Kidney tubule cell (primary cell): ENCODE measurements around the gene PHLDB3.

Experiments used
- DNase-seq: peaks from one replicate; pipeline ENCODE4 v3.0.0-alpha.2; 2018; ENCODE audit warnings: low spot score

The PHLDB3 gene

DNA sequence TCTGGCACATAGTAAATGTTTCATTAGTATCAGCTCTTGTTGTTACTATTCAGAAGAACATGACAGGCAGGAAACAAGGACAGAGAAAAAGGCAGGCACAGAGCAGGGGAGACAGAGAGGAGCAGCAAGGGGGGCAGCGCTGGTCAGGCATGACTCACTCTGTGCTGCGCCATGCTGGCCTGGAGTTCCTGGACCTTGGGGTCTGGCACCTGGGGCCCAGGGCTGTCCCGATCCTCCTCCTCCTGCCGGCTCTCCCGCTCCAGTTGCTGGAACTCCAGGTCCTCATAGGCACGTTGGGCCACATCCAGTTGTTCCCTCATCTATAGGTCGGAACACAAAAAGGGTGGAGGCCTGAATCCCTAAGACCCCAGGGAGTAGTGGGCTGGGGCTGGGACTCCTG is 7.6 kb downstream of the PHLDB3 start:
- DNase-seq: no peak

DNA sequence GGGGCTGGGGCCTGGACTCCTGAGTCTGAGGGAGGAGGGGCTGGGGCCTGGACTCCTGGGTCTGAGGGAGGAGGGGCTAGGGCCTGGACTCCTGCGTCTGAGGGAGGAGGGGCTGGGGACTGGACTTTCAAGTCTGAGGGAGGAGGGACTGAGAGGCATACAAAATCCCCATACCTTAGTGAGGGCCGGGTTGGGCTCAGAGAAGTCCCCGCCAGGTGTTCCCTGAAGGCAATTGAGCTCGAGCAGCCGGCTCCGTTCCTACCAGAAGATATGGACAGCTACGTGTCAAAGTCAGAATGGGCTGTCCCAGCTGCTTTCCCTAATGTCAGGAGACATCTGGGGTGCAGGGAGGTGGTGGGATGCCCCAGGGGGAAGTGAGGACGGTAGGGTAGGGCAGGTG is 9.5 kb downstream of the PHLDB3 start:
- no peak for DNase-seq

DNA sequence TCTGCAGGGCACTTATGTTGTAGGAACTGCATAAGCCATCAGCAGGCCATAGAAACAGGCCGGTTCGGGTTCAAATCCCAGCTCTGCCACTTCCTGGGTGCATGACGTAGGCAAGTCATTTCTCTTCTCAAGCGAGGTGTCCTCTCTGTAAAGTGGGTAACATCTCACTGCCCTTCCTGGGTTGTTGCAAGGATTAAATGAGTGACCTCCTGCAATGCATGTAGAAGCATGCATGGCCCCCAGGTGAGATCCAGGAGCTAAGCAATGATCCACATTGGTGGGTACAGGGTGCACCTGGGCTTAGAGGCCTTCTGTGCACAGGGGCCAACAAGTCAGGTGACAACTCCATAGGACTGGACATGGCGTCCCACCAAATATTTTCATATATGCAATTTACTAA is 13.8 kb downstream of the PHLDB3 start:
- DNase-seq: no peak

DNA sequence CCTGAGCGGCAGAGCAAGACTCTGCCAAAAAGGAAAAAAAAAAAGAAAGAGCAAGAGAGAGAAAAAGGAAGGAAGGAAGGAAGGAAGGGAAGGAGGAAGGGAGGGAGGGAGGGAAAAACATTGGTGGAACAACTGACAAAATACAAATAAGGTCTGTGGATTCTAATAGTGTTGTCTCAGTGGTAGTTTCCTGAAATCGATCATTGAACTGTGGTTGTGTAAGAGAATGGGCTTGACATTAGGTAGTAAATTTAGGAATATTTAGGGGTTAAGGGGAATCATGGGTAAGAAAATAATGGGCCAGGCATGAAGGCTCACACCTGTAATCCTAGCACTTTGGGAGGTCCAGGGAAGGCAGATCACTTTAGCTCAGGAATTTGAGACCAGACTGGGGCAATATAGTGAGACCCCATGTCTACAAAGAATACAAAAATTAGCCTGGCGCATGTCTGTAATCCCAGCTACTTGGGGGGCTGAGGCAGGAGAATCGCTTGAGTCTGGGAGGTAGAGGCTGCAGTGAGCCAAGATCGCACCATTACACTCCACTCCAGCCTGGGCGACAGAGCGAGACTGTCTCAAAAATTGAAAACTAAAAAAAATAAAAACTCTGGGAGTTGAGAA is 14.5 kb downstream of the PHLDB3 start:
- no peak for DNase-seq

DNA sequence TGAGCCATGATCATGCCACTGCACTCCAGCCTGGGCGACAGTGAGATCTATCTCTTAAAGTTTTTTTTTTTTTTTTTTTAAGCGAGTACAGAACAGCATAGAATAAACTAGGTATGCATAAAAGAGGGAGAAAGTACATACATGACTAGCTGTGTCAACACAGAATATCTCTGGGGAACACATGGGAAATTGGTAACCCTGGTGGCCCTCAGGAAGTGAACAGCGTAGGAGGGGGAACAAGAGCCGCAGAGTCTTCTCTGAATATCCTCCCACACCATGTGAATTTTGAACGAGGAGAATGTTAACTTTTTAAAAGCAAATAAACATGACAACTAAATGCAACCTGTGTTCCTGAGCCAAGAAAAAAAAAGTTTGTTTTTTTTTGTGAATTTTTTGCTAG is 15.2 kb downstream of the PHLDB3 start:
- DNase-seq: no peak

DNA sequence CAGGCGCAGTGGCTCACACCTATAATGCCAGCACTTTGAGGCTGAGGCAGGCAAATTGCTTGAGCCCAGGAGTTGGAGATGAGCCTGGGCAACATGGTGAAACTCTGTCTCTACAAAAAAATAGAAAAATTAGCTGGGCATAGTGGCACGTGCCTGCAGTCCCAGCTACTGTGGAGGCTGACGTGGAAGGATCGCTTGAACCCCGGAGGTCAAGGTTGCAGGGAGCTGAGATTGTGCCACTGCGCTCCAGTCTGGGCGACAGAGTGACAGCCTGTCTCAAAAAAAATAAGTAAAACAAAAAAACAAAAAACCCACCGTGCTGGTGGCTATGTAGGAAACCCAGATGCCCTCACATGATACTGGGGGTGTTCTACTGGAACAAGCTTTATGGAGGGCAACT is 16.4 kb downstream of the PHLDB3 start:
- no peak for DNase-seq

DNA sequence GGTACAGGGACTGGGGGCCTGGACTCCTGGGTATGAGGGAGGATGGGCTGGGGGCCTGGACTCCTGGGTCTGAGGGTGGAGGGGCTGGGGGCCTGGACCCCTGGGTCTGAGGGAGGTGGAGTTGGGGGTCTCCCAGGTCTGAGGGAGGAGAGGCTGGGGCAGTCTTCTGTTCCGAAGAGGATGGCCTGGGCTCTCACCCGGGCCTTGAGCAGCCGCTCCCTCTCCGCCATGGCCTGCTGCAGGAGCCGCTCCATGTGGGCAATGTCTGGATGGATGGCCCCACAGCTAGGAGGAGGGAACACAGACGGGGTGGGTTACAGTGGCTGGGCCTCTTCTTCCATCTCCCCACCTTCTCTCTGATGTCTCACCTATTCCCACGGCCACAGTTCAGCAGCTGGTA is 18.1 kb downstream of the PHLDB3 start:
- DNase-seq: no peak

DNA sequence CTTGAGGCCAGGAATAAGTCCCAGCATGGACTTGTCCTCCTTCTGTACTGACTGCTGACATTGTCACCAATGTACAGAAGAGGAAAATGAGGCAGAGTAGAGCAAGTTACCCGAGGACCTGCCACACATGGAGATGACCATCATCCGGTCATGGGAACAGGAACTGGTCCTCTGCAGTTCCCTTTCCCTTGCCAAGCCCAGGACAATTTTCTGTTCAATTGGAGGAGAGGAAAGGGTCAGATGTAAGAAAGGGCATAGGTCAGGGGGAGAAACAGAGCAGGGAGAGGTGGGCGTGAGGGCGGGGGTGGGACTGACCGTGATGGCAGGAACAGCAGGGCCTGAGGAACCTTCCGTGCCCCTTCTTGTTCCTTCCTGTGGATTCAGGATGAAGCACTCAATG is 18.6 kb downstream of the PHLDB3 start:
- no peak for DNase-seq

DNA sequence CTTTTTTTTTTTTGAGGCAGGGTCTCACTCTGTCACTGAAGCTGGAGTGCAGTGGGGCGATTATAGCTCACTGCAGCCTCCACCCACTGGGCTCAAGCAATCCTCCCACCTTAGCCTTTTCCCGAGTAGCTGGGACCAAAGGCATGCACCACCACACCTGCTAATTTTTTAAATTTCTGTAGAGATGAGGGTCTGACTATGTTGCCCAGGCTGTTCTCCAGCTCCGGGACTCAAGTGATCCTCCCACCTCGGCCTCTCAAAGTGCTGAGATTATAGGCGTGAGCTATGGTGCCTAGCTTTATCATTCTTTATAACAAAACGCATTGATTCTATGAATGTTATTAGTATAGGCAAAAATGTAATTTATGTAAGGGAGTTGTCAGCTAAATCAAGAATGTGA is 21.3 kb downstream of the PHLDB3 start:
- DNase-seq: no peak

DNA sequence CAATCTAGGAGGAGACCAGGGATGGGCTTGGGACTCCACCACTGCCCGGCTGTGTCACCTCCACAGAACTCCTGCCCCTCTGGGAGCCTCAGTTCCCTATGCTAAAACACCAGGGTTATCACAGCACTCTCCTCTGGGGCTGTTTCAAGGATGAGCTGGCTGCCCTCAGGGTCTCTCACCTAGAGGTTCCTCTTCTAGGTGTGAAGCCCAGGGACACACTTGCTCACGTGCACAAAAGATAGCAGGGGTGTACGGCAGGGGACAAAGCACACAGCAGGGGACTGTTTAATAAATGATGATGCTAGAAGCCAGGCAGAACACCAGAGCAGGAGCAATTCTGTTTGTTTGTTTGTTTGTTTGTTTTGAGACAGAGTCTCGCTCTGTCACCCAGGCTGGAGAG is 22.4 kb downstream of the PHLDB3 start:
- DNase-seq: no peak

DNA sequence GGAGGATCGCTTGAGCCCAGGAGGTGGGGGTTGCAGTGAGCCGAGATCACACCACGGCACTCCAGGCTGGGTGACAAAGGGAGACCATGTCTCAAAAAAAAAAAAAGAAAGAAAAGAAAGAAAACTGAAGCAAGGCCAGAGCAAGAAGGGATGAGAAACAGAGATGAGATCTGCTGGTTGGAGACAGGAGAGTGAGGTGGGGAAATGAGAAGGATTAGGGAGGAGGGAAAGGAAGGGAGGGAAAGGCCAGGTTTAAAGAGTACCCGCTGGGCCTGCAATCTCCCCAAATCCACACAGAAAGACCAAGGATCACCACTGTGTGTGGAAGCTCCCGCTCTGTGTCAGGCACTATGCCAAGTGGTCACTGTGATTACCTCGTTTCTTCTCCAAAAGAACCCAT is 22.8 kb downstream of the PHLDB3 start:
- DNase-seq: no peak

DNA sequence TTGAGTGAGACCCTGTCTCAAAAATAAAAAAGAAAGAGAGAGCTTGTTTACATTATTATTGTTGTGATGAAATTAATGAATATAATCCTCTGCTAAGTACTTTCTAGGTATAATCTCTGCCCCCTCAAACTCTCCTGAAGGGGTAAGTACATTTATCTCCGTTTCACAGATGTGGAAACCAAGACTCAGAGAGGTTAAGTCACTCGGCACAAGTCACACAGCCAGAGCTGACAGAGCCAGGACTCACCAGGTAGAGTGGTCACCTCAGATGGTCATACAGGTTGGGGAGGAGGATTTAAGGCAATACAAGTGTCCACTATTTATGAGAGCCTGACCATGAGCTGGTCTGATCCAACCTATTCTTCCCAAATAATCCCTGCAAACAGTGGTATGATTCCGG is 24.0 kb downstream of the PHLDB3 start:
- no peak for DNase-seq

DNA sequence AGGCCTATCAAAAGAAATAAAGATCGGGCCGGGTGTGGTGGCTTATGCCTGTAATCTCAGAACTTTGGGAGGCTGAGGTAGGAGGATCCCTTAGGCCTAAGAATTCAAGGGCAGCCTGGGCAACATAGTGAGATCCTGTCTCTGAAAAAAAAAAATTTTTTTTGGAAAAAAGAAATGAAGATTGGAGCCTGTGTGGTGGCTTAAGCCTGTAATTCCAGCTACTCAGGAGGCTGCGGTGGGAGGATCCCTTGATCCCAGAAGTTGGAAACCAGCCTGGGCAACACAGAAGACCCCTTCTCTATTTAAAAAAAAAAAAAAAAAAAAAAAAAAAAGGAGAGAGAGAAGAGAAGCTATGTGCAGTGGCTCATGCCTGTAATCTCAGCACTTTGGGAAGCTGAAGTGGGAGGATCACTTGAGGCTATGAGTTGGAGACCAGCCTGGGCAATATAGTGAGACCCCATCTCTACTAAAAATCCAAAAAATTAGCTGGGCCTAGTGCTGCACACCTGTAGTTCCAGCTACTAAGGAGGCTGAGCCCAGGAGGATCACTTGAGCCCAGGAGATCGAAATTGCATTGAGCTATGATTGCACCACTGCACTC is 24.5 kb downstream of the PHLDB3 start:
- no peak for DNase-seq

DNA sequence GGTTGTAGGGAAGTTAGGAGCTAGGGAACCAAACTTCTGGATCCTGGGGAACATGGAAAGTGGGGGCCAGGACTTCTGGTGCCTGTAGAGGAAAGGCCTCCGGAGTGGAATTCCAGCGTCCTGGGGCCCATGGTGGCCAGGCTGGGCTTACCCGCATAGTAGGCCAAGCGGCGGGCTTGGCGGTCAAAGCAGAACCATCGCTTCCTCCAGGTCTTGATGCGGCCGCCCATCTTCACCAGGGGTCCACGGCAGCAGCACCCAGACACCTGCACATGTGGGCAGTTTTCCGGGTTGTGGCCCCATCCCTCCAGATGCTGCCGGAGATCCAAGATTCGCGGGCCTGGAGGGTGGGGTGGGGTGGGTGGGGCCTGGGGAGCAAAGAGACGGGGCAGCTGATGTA is 25.3 kb downstream of the PHLDB3 start:
- no peak for DNase-seq

DNA sequence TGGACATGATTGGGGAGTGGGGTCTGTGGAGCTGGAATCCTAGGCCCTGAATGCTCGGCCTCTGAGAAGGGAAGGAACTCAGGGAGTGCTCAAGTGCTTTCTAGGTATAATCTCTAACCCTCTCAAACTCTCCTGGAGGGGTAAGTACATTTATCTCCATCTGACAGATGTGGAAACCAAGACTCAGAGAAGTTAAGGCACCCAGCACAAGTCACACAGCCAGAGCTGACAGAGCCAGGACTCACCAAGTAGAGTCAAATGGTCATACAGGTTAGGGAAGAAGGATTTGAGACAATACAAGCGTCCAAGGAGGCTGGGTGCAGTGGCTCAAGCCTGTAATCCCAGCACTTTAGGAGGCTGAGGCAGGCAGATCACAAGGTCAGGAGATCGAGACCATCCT is 26.2 kb downstream of the PHLDB3 start:
- DNase-seq: no peak

DNA sequence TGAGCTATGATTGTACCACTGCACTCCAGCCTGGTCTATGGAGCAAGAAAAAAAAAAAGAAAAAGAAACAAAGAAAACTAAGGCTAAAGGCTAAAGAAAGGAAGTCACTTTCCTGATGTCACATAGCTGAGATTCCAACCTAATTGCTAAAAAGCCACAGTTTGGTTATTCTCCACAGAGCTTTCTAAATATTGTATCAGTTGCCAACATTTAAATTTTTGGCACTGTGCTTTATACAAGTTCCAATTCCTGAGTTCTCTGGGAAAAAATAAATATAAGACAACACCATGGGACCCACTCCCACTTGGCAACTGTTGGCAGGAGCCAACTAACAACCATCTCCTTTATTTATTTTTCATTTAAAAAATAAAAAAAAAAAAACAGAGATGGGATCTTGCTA is 27.9 kb downstream of the PHLDB3 start:
- peak; percentile 62 for DNase-seq

DNA sequence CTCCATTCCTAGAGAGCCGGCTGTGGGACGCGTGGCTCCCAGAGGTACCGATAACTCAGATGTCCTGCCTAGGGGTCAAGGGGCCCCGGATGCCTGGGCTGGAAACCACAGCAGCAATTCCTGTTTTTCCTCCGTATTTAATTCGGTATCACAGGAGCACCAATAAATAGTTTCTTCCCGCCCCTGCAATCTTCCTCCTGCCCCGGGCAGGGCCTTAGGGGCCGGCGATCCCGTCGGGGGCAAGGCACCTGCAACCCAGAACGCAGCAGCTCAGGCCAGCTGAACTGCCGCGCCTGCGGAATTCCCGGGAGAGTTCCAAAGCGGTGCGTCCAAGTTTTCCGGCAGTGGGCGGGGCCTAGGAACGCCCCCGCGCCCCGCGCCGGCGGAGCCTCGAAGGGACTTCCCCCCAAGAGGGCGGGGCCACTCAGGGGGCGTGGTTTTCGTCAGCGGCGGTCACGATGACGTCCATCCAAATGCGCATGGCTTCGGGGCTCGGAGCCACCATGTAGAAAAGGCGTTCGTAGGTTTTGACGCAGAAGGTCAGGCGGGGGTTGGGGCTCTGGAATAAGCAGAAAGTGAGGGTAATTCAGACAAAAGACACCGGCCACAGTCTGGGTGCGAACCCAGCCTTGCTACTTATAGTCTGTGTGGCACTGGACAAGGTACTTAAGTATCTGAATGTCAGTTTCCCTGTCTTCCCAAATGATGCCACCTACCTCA is 29.4 kb downstream of the PHLDB3 start:
- DNase-seq: peak; percentile 93

DNA sequence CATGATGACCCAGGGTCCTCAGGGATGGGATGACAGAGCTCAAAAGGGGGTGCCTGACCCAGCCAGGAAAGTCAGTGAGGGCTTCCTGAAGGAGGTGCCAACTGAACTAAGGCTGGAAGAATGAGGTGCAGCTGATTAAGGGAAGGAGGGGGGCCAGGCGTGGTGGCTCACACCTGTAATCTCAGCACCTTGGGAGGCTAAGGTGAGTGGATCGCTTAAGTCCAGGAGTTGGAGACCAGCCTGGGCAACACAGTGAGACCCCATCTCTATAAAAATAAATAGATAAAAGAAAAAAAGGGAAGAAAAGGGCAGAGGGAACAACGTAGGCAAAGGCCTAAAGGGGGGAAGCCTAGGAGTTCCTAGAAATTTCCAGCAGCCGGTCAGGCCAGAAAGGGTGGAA is 30.1 kb downstream of the PHLDB3 start:
- DNase-seq: no peak

DNA sequence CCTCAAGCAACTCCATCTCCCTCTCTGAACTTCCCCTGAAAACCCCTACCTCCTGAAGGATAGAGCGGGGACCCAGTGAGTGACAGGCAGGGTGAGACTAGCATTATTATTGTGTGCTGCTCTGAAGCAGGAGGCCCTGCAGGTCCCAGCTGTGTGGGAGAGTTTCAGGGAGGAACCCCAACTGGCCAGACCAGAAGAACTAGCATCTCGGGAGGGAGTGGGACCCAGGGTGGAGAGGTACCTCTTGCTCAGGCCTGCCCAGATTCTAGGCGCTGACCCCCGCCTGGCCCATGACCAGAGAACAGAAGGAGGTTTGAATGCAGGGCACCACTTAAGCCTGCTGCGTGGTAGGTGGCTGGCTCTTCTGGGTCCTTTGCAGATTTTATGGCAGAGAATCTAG is 33.5 kb downstream of the PHLDB3 start:
- no peak for DNase-seq

DNA sequence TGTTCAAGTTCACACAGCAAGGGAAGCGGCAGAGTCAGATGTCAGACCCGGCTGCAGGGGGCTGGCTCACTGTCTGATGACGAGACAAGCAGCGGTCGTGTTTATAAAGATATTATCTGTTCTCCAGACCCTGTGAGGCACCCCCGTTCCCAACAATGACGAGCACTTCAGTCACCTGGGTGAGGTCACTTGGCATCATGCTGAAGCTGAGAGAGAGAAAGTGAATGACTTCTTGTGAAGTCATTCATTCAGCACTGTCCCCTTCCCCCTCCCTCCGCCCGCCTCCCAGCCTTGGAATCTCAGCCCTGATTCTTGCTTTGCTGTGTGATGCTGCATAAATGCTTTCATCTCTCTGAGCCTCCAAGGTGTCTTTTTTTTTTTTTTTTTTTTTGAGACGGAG is 34.3 kb downstream of the PHLDB3 start:
- DNase-seq: no peak

DNA sequence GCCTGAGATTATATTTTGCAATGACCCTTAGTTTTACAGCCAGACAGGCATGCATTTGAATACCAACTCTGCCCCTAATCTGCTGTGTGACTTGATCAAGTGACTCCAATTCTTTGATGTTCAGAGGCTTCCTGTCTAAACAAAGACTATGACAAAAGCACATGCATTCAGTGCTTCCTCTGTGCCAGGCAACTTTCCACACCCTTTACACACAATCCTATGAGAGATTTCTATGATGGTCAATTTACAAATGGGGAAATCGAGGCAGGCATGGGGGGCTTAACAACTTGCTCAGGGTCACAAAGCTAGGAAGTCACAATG is 35.4 kb downstream of the PHLDB3 start:
- DNase-seq: no peak

DNA sequence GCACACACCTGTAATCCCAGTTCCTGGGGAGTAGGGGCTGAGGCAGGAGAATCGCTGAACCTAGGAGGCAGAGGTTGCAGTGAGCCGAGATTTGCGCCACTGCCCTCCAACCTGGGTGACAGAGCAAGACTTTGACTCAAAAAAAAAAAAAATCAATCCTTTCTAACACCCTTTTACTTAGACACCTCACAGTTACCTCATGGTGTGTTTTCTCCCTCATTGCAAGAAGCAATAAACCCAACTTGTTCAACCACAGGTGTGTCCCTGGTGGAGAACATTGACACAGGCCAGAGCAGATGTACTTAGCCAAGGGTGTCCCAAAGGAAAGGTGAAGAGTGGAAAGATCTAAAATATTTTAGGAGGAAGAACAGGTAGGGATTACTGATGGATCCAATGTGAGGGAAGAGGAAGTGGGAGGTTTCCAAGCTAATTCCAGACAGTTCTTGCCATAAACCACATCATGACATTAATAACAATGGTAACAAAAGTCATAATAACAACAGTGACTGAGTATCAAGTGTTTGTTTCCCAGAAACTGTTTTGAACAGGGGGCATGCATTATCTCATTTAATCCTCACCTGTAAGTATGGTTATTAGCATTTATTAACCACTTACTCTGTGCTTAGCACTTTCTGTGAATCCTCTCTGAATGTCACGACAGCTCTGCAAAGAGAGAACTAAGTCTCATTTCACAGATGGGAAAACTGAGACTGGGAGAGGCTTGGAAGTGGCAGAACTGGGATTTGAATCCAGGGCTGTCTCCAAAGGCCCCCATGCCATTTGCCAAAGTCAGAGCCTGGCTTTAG is 36.0 kb downstream of the PHLDB3 start:
- no peak for DNase-seq

DNA sequence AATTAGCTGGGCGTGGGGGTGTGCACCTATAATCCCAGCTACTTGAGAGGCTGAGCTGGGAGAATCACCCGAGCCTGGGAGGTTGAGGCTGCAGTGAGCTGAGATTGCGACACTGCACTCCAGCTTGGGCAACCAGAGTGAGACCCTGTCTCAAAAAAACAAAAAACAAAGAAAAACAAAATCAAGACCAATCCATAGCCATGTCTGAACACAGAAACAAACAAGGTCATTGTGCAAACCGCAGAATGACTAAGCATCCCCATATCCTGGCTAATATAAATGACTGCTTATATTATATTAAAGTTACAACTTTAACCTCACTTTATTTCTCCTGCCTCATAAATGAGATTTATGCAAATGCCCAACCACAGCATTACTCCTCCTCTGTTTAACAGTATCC is 36.8 kb downstream of the PHLDB3 start:
- DNase-seq: no peak
